GM19438 (cell line): ENCODE measurements around the gene MAP4.

Experiments used
- ATAC-seq: cut with Tn5 transposase; IDR thresholded peaks from one replicate; pipeline ENCODE4 v1.9.1; 2021; ENCODE audit warnings: low read depth; ENCODE audit not compliant: unreplicated experiment

MAP4 gene

GRCh38 chr3:47871389-47871788, 144.8 kb downstream of the MAP4 start:
- ATAC-seq, result no peak

GRCh38 chr3:47870702-47871260, 145.4 kb downstream of the MAP4 start:
- no peak for ATAC-seq

- no peak for ATAC-seq
Observed at GRCh38 chr3:47870156-47870555, 146.1 kb downstream of the MAP4 start.

- no peak for ATAC-seq
Observed at GRCh38 chr3:47868306-47868705, 147.9 kb downstream of the MAP4 start.

GRCh38 chr3:47867451-47868044, 148.7 kb downstream of the MAP4 start:
- ATAC-seq, result no peak

- ATAC-seq, result no peak
Observed at GRCh38 chr3:47865192-47865591, 151.0 kb downstream of the MAP4 start.

- ATAC-seq, result no peak
Observed at GRCh38 chr3:47863391-47864128, 152.7 kb downstream of the MAP4 start.

- ATAC-seq, result no peak
Observed at GRCh38 chr3:47859956-47860605, 156.1 kb downstream of the MAP4 start.

GRCh38 chr3:47857151-47857550, 159.1 kb downstream of the MAP4 start:
- ATAC-seq, result no peak

- ATAC-seq, result no peak
Observed at GRCh38 chr3:47856669-47857068, 159.5 kb downstream of the MAP4 start.

GRCh38 chr3:47855461-47856383, 160.5 kb downstream of the MAP4 start:
- ATAC-seq, result no peak

GRCh38 chr3:47854720-47855455, 161.3 kb downstream of the MAP4 start:
- ATAC-seq, result no peak

GRCh38 chr3:47854267-47854666, 161.9 kb downstream of the MAP4 start:
- no peak for ATAC-seq

GRCh38 chr3:47852604-47853602, 163.3 kb downstream of the MAP4 start:
- ATAC-seq, result no peak

- ATAC-seq, result no peak
Observed at GRCh38 chr3:47851888-47852603, 164.2 kb downstream of the MAP4 start.

- no peak for ATAC-seq
Observed at GRCh38 chr3:47850564-47851410, 165.4 kb downstream of the MAP4 start.
